Fibroblast of lung (primary cell): ENCODE data around the gene LIMCH1.

Experiments
- CTCF ChIP-seq, 2 donors: IDR thresholded peaks in 1 of 2; conservative IDR thresholded peaks in 1 of 2; 1 replicate in 1 of 2; 2 replicates in 1 of 2; pipeline ENCODE4 v1.5.1; 2011 to 2012; ENCODE audit warnings: low read length in 2 of 2, control low read depth in 1 of 2, inconsistent platforms in 1 of 2, low read depth in 1 of 2, mild to moderate bottlenecking in 1 of 2
- EZH2 ChIP-seq: IDR thresholded peaks from 2 replicates; pipeline ENCODE4 v1.5.1; 2012; ENCODE audit warnings: low read length, control low read depth, mild to moderate bottlenecking; ENCODE audit errors: missing control alignments

DNA sequence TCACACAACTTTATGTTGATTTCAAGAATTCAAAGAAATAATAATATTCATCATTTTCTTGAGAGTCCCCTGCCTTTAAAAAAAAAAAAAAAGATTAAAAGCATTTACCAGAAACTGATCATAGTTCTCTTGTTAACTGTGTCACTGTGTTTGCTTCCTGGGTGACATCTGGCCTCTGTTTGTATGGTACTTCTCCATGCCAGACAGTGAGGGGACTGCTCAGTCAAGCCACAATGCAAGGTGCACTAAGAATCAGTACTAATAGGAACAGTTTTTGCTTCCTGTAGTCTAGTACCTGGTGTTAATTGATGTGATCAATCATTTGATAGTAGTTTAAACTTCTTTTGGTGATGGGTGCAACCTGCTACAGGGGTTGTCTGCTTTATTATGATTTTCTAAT, 133.0 kb downstream of the LIMCH1 start:
- TF ChIP-seq CTCF (conservative IDR thresholded peaks at IDR 0.05 in 1 of 2, IDR thresholded peaks at IDR 0.05 in 1 of 2; ENCODE audit: low read depth in 1 of 2, low read length in 2 of 2) (no peak), EZH2 (no peak)
